Adipocyte (in vitro differentiated cells): ENCODE results near the gene MKLN1.

Experiments used
- DNase-seq: peaks from one replicate; pipeline ENCODE4 v3.0.0-alpha.2; 2015; ENCODE audit warnings: low read depth
- H3K27me3 ChIP-seq: replicated peaks from 2 replicates; pipeline ENCODE4 v1.7.0; 2013; ENCODE audit warnings: mild to moderate bottlenecking, low read length, moderate library complexity; ENCODE audit not compliant: control insufficient read depth, insufficient read depth
- H3K36me3 ChIP-seq: 2 replicates; pipeline ENCODE4 v1.7.0; 2013; ENCODE audit warnings: low read length, mild to moderate bottlenecking, moderate library complexity; ENCODE audit not compliant: control insufficient read depth, insufficient read depth, severe bottlenecking
- H3K4me1 ChIP-seq: 2 replicates; pipeline ENCODE4 v1.7.0; 2013; ENCODE audit warnings: mild to moderate bottlenecking, low read length, moderate library complexity; ENCODE audit not compliant: control insufficient read depth, insufficient read depth
- H3K4me3 ChIP-seq: 2 replicates; pipeline ENCODE4 v1.7.0; 2013; ENCODE audit warnings: mild to moderate bottlenecking, low read length, moderate library complexity
- H3K9ac ChIP-seq: 2 replicates; pipeline ENCODE4 v1.7.0; 2013; ENCODE audit warnings: mild to moderate bottlenecking, low read length, moderate library complexity
- H3K9me3 ChIP-seq: 2 replicates; pipeline ENCODE4 v1.7.0; 2013; ENCODE audit warnings: mild to moderate bottlenecking, low read length, moderate library complexity; ENCODE audit not compliant: control insufficient read depth

Gene MKLN1

GRCh38 chr7:131529617-131530016 lies 201.9 kb downstream of the MKLN1 start:
- Histone ChIP-seq H3K4me3 (no peak overlapping the region), H3K27me3 (no peaks in the 10 kb centered on the region), H3K4me1 (no peaks in the 10 kb centered on the region), H3K9me3 (no peaks in the 10 kb centered on the region), H3K36me3 (no peaks in the 10 kb centered on the region), H3K9ac (no peak overlapping the region)
- DNase-seq, result no peak

GRCh38 chr7:131530137-131530536 lies 202.5 kb downstream of the MKLN1 start:
- Histone ChIP-seq H3K9me3 (no peaks in the 10 kb centered on the region), H3K36me3 (no peaks in the 10 kb centered on the region), H3K9ac (no peak overlapping the region), H3K4me1 (no peaks in the 10 kb centered on the region), H3K27me3 (no peaks in the 10 kb centered on the region), H3K4me3 (no peak overlapping the region)
- no peak for DNase-seq

GRCh38 chr7:131532570-131533091 lies 205.0 kb downstream of the MKLN1 start:
- H3K27me3 ChIP-seq, result no peaks in the 10 kb centered on the region
- H3K4me3 ChIP-seq, result no peak overlapping the region
- H3K9me3 ChIP-seq, result no peaks in the 10 kb centered on the region
- no peaks in the 10 kb centered on the region for H3K36me3 ChIP-seq
- no peak overlapping the region for H3K9ac ChIP-seq
- peaks cover 2% of the 10 kb centered on the region for H3K4me1 ChIP-seq
- no peak for DNase-seq

- H3K4me1 ChIP-seq, result peaks cover 7% of the 10 kb centered on the region
- no peak overlapping the region for H3K4me3 ChIP-seq
- no peaks in the 10 kb centered on the region for H3K36me3 ChIP-seq
These were observed 205.5 kb downstream of the MKLN1 start for GRCh38 chr7:131533151-131533559.

GRCh38 chr7:131533566-131534561 lies 206.2 kb downstream of the MKLN1 start:
- H3K4me1 ChIP-seq, result peaks cover 14% of the 10 kb centered on the region
- H3K9ac ChIP-seq, result no peak overlapping the region
- H3K4me3 ChIP-seq, result no peak overlapping the region
- no peaks in the 10 kb centered on the region for H3K9me3 ChIP-seq
- no peaks in the 10 kb centered on the region for H3K36me3 ChIP-seq
- DNase-seq, result no peak
- no peaks in the 10 kb centered on the region for H3K27me3 ChIP-seq

More at GRCh38 chr7:131533151-131533559, 205.5 kb downstream of the MKLN1 start:
- Histone ChIP-seq H3K9me3 (no peaks in the 10 kb centered on the region), H3K9ac (no peak overlapping the region), H3K27me3 (no peaks in the 10 kb centered on the region)
- DNase-seq, result no peak

GRCh38 chr7:131536361-131536849 lies 208.7 kb downstream of the MKLN1 start:
- no peak overlapping the region for H3K9ac ChIP-seq
- H3K36me3 ChIP-seq, result no peaks in the 10 kb centered on the region
- H3K9me3 ChIP-seq, result no peaks in the 10 kb centered on the region
- H3K27me3 ChIP-seq, result no peaks in the 10 kb centered on the region
- no peak for DNase-seq
- H3K4me1 ChIP-seq, result peaks cover 17% of the 10 kb centered on the region
- no peak overlapping the region for H3K4me3 ChIP-seq

- H3K27me3 ChIP-seq, result no peaks in the 10 kb centered on the region
- no peaks in the 10 kb centered on the region for H3K36me3 ChIP-seq
- peaks cover 17% of the 10 kb centered on the region for H3K4me1 ChIP-seq
These were observed 209.9 kb downstream of the MKLN1 start for GRCh38 chr7:131537571-131537978.

GRCh38 chr7:131538071-131538812 lies 210.6 kb downstream of the MKLN1 start:
- H3K27me3 ChIP-seq, result no peaks in the 10 kb centered on the region
- H3K4me1 ChIP-seq, result peaks cover 17% of the 10 kb centered on the region
- no peaks in the 10 kb centered on the region for H3K36me3 ChIP-seq
- no peak overlapping the region for H3K4me3 ChIP-seq
- H3K9ac ChIP-seq, result no peak overlapping the region
- peak; percentile 37 for DNase-seq
- H3K9me3 ChIP-seq, result no peaks in the 10 kb centered on the region

More at GRCh38 chr7:131537571-131537978, 209.9 kb downstream of the MKLN1 start:
- no peak overlapping the region for H3K9ac ChIP-seq
- DNase-seq, result no peak
- H3K4me3 ChIP-seq, result no peak overlapping the region
- H3K9me3 ChIP-seq, result no peaks in the 10 kb centered on the region

GRCh38 chr7:131538813-131539179 lies 211.1 kb downstream of the MKLN1 start:
- DNase-seq, result peak; percentile 11
- no peak overlapping the region for H3K9ac ChIP-seq
- peaks cover 17% of the 10 kb centered on the region for H3K4me1 ChIP-seq
- no peaks in the 10 kb centered on the region for H3K27me3 ChIP-seq
- H3K4me3 ChIP-seq, result no peak overlapping the region
- no peaks in the 10 kb centered on the region for H3K36me3 ChIP-seq
- no peaks in the 10 kb centered on the region for H3K9me3 ChIP-seq

DNA sequence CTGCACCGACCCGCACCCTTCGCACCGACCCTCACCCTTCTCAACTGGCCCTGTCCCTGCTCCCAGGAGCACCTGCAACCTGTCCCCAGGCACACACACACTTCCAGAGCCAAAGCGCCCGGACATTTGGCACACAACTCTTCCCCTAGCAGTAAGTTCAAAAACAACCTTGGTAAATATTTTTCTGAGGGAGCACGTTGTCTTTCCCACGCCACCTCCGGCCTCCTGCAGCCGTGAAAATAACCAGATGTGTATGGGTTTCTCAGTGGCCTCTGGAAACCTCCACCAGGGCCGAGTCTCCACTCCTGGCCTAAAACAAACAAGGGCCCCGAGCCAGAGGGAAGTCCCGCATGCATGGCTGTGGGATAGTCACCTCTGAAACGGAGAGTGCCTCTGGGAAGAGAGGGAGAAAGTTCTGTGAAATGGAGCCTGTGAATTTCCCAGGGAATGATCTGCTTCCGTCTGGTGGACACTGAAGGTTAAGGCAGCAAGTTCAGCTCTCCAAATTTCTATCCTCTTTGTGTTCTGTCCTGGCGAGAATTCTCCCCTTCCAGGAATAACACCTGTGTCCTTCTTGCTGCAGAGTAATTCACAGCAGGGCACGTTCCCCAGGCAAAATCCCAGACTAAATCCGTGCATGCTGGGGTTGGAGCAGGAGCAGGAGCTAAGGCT lies 213.0 kb downstream of the MKLN1 start:
- peaks cover 24% of the 10 kb centered on the region for H3K4me1 ChIP-seq
- DNase-seq, result no peak
- H3K9ac ChIP-seq, result no peak overlapping the region
- H3K4me3 ChIP-seq, result no peak overlapping the region
- H3K36me3 ChIP-seq, result no peaks in the 10 kb centered on the region
- no peaks in the 10 kb centered on the region for H3K9me3 ChIP-seq
- no peaks in the 10 kb centered on the region for H3K27me3 ChIP-seq
